GM19452 (cell line): ENCODE results near the gene ARID2.

ENCODE experiments used
- ATAC-seq: cut with Tn5 transposase; IDR thresholded peaks from one replicate; pipeline ENCODE4 v1.9.1; 2021; ENCODE audit not compliant: unreplicated experiment

ARID2 gene, protein sequence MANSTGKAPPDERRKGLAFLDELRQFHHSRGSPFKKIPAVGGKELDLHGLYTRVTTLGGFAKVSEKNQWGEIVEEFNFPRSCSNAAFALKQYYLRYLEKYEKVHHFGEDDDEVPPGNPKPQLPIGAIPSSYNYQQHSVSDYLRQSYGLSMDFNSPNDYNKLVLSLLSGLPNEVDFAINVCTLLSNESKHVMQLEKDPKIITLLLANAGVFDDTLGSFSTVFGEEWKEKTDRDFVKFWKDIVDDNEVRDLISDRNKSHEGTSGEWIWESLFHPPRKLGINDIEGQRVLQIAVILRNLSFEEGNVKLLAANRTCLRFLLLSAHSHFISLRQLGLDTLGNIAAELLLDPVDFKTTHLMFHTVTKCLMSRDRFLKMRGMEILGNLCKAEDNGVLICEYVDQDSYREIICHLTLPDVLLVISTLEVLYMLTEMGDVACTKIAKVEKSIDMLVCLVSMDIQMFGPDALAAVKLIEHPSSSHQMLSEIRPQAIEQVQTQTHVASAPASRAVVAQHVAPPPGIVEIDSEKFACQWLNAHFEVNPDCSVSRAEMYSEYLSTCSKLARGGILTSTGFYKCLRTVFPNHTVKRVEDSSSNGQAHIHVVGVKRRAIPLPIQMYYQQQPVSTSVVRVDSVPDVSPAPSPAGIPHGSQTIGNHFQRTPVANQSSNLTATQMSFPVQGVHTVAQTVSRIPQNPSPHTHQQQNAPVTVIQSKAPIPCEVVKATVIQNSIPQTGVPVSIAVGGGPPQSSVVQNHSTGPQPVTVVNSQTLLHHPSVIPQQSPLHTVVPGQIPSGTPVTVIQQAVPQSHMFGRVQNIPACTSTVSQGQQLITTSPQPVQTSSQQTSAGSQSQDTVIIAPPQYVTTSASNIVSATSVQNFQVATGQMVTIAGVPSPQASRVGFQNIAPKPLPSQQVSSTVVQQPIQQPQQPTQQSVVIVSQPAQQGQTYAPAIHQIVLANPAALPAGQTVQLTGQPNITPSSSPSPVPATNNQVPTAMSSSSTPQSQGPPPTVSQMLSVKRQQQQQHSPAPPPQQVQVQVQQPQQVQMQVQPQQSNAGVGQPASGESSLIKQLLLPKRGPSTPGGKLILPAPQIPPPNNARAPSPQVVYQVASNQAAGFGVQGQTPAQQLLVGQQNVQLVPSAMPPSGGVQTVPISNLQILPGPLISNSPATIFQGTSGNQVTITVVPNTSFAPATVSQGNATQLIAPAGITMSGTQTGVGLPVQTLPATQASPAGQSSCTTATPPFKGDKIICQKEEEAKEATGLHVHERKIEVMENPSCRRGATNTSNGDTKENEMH (N-terminal part only)

DNA sequence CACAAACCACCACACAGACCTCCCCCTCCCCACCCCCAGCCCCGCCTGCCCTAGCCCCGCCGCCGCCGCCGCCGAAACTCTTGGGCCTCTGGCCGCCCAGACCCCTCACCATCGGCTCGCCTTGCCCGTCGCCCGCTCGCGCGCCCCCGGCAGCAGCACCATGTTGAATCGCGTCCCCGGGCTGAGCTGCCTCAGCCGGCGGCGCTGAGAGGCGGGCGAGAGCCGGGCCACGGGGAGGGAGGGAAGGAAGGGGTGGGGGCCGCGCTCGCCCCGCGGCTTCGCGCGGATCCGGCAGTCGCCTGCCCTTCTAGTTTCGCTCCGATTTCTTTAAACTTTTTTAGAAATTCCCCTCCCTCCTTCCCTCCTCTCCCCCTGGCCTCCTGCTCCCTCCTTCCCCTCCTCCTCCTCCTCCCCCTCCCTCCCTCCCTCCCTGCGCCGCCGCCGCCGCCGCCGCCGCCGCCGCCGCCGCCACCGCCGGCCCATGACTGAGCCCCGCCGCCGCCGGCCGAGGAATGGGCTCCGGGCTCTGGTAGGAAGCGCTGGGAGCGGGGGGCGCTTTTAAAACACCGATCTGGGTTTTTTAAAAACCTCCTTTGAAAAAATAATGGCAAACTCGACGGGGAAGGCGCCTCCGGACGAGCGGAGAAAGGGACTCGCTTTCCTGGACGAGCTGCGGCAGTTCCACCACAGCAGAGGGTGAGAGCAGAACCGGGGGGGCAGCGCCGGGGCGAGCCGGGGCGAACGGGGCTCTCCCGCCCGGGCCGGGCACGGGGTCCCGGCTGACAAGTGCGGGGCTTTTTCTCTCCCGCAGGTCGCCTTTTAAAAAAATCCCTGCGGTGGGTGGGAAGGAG lies at the start of gene ARID2:
Gene ARID2, plus strand, starts transcription at position 474 of the 851 bp plus-strand sequence. Its CDS starts 131 bp downstream, at position 605.
- peak; percentile 10 for ATAC-seq

DNA sequence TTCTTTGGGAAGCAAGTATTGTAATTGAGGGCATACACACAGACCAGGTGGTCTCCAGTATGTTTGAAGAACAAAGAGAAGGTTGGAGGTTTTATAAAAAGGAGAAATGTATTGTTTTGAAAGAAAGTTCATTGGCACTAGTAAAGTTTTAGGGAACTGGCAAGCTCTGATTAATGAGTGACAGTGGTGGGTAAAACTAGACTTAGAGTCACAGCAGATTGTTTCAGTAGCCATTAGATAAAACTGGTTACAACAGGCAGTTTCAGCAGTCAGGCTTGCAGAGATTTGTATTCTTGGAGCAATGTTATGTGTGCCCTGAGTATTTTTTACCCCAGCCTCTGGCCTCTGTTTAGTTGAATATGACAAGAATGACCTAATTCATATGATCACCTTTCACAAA lies 49.1 kb upstream of the ARID2 start:
- no peak for ATAC-seq

DNA sequence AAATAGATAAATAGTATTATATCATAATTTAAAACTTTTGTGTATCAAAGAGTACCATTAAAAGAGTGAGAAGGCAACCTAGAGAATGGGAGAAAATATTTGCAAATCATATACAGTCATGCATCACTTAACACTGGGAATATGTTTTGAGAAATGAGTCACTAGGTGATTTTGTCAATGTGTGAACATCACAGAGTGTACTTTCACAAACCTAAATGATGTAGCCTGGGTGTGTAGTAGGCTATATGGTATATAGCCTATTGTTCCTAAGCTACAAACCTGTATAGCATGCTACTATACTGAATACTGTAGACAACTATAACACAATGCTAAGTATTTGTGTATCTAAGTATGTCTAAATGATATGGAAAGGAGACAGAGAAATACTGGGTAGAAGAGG lies 48.0 kb upstream of the ARID2 start:
- no peak for ATAC-seq

DNA sequence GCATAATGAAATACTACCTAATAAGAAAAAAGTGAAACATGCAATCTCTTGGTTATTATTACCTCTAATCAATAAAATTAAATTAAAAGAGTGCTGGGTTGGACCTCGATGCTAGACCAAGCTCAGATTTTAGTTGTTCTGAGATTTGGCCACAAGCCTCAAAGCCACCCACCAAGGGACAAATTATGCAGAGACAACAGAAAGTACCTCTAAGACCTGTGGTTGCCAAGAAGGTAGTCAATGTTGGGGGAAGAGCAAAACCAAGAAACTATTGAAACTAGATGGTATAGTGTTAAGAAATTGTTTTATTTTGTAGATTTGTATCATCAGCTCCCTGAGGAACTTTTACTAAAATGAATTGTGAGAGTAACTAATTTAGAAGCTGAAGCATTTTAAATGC lies 43.8 kb upstream of the ARID2 start:
- no peak for ATAC-seq

DNA sequence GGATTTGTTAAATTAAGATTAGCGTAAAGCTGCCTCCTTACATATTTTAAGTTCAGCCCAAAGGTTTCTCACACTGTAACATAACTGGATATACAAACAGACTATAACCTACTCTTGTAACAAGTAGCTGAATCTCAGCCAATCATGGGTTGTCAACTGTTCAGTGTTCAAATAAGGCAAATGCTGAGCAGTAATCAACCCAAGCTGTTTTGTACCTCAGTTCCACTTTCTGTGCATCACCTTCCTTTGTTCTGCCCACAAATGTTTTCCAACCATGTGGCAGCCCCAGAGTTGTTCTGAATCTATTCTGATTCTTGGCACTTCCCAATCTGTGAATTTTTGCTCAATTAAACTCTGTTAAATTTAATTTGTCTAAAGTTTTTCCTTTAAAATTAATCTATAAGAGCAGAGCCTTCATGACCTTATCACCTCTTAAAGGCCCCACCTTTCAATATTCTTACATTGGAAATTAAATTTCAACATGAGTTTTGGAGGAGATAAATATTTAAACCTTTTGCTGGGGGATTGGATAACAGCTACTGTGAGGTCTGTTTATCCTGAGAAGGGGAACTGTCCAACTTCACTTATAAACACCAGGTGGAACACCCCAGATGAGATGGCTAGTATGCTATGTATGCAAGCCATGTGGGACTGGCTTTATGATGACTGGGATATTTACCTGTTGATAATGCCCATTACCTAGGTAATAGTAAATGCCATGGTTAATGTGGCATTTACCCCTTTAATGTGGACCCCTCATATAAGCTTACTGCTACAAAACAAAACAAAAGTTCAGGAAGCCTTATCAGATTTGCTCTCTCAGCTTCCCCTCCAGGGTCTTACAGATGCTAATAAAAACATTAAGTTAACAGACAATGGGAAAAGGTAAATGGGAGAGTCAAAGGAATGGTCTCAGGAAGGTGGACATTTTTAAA lies 42.2 kb upstream of the ARID2 start:
- no peak for ATAC-seq

DNA sequence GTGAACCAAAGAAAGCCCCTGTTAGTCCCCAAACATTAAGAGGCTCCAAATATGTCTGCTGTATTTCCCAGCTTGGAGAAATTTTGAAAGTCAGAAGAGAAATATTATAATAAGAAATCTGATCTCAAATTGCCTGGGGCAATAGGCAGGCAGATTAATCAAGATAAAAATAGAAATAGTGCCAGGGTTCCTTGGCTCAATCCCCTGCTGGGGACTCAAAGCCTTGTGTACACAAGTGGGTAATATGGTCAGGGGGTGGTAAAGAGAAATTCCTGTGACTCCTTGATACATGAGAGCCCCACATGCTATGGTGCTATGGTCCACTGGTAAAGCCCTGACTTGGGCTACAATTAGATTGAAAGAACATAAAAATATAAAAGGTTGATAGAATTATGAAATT lies 41.3 kb upstream of the ARID2 start:
- ATAC-seq: no peak

DNA sequence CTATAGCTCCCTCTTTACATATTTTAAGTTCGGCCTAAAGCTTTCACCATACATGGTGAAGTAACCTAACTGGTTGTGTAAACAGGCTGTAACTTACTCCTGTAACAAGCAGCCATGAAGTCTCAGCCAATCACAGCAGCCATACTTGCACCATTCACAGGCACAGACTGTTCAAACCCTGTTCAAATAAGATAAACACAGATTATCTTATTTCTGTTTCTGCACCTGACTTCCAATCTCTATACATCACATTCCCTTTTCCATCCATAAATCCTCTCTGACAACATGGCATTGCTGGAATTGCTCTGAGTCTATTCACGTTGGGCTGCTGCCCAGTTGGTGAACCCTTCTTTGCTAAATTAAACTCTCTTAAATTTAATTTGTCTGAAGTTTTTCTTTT lies 34.5 kb upstream of the ARID2 start:
- ATAC-seq: no peak

DNA sequence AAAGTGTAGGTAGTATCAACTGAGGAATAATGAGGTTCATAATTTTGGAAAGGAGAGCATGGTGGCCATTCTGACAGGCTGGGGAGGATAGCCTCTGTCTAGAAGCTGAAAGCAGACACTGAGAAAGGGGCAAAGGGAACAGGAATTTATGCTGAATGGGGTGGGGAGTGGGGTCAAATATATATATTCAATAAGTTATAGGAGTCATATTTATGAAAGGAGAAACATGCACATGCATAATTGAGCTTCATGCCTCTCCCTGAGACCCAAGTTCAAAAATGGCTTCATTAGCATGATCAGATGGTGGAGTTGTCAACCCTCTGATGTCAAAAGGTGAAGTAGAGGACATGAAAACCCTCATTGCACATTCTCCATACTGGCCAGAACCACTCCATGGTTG lies 33.9 kb upstream of the ARID2 start:
- ATAC-seq: no peak

DNA sequence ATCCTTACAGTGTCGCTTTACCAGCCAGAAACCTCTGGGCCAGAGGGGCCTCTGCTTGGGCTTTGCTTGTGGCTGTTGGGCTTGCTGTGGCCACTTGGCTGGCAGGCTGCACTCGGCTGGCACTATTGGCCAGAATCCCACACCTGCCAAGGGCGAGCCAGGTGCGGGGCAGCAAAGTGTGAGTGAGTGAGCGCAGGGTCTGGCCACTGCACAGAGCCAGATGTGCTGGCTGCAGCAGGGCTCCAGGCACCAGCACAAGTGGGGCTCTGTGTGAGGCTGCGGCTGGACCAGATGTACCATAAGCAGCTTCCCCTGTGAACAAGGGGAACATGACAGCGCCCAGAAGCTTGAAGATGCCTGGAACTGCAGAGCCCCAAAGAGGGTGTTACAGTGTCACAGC lies 33.5 kb upstream of the ARID2 start:
- no peak for ATAC-seq

DNA sequence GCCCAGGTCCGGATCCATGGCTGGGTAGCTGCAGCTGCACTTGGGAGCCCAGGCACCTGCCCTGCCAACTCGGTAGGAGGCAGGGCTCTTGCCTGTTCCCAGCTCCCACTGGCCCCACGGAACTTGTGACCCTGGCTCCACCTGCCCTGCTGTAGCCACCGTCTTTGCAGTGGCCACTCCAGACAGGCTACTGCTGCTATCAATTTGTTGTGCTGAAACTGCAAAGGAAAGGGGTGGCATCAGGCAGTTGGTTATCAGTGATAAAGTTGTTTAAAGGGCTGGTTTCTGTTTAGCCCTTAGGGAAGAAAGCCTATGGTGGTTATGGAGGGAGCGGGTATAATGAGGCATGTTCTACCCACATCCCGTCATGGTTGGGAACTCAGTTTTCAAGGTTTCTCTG lies 32.1 kb upstream of the ARID2 start:
- ATAC-seq: no peak

DNA sequence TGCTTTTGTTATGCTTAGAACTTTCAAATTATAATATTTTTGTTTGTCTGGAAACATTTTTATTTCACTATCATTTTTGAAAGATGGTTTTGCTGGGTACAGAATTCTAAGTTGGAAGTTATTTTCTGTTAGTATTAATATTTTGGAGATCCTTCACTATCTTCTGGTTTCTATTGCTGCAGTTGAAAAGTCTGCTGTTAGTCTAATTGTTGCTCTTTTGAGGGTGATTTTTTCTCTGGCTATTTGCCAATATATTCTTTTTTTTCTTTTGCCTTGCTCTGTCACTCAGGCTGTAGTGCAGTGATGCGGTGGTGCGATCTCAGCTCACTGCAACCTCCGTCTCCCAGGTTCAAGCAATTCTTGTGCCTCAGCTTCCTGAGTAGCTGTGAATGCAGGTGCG lies 28.2 kb upstream of the ARID2 start:
- ATAC-seq: no peak

DNA sequence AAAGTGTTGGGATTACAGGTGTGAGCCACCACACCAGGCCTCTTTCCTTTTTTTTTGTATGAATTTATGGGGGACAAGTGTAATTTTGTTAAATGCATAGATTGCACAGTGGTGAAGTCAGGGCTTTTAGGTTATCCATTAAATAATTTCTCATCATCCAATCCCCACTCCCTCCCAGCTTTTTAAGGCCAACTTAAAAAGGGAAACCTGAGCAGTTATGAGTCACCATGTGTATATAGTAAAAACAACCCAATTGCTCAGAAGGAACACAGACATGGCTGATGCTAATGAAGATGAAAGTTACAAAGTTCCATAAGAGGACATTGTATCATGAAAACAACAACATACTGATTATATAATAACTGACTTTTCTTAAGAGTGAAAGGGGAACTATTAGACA lies 25.6 kb upstream of the ARID2 start:
- ATAC-seq: no peak

DNA sequence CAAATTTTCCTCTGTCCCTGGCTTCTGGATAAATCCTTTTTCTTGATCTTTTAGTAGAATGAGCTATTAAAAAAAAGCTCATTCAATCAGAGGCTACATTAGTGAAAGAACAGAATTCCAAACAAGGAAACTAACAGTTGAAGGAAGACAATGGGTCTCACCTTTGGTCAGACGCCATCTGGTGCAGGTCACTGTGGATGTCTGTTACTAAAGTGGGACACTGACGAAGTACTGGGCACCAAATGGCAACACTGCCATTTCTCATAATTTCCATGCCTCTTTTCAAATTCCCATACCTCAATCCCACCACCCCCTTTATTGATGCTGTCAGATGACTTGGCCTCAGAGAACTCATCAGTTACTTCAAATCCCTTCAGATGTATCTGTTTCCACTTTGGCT lies 24.5 kb upstream of the ARID2 start:
- no peak for ATAC-seq

DNA sequence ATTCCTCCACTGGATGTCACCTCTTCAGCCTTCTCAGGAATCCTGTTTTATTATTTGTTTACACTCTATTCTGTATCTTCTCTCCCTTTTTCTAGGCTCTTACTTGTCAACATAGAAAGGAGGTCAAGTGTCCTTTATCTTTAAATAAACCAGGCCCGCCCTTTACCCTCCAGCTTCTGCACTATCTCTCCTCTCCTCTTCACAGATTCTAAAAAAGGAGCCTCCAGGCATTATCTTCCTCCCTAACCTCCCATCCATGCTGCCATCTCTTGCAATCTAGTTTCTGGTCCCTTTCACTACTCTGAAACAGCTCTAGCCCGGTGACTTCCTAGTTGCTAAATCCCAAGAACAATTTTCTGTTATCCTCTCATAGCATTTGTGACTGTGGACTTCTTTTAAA lies 24.1 kb upstream of the ARID2 start:
- no peak for ATAC-seq

DNA sequence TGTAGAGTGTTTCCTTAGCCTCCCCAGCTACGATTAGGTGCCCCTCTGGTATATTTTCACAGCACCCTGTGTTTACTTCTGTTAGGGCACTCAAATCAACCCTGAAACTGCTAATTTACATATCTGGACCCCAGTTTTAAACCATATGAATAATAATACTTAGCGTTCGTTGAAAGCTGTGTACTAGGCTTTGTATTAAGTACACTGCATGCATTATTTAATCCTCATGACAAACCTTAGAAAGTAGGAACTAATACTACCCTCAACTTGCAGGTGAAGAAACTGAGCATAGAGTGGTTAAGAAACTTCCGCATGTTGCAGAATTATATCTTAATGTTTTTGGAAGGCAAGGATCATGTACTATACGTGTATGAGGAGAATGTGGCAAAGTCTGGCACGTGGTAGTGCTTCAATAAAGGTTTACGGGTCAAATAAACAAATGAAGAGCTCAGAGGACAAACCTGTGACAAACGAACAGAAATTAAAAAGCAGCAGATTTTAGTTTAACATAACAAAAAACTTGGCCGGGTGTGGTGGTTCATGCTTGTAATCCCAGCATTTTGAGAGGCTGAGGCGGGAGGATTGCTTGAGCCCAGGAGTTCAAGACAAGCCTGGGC lies 22.2 kb upstream of the ARID2 start:
- no peak for ATAC-seq

DNA sequence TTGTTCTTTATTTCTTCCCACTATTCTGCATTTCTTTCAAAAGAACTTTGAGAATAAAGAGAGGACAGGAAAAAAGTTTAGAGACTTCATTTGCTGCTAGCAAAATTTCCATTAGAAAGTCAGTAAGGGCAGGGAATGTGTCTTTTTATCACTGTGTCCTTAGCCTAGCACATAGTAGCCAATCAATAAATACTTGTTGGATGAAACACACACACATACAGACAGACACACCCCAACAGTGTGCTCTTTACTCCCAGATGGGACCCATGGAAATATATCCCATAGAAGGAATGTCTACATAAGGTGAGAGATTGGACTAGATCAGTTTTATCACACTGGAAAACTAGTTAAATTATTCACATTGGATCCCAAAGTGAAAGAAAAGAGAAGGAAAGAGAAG lies 21.1 kb upstream of the ARID2 start:
- no peak for ATAC-seq

DNA sequence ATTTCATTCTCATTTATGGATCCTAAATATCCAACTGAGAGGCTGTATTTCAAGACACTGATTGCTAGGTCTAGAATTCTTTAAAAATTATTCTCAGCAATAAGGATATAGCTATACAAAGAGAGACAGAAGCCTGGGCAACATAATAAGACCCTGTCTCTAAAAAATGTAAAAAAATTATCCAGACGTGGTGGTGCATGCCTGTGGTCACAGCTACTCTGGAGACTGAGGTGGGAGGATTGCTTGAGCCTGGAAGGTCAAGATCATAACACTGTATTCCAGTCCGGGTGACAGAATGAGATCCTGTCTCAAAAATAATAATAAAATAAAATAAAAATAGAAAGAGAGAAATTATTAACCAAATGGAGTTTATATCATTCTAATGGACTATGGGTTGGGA lies 20.6 kb upstream of the ARID2 start:
- no peak for ATAC-seq

DNA sequence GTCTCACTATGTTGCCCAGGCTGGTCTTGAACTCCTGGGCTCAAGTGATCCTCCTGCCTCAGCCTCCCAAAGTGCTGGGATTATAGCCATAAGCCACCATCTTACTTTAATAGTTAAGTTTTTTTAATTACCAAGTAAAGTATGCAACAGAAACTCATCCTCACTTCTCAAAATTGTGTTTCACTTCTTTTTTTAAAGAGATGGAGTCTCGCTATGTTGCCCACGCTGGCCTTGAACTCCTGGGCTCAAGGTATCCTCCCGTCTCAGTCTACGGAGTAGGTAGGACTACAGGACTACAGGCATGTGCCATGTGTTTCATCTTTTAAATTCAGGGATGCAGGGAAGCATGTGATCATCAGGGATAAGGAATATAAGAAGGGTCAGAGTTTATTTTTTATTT lies 17.2 kb upstream of the ARID2 start:
- ATAC-seq: no peak

DNA sequence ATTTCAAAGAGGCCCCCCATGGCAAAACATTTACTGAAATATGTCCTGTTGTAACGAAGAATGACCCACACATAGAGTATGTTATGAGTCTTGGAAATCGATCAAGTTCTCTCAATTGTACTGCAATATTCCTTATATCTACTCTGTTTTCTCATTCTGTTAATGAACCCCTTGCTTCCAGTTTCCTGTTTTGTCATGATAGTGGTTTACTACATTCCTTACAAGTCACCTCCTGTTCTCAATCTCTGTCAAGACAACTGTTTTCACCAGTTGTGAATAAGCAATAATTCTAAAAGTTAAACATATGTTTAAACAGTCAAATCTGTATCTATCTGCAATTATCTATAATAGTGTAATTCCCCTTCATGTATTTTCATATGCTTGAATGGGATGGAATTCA lies 16.4 kb upstream of the ARID2 start:
- no peak for ATAC-seq
